HEK293 (cell line): ENCODE results near the gene MMP27.

ENCODE experiments used
- CTCF ChIA-PET: fragments of 350-600 bp; formaldehyde crosslinking; extraction: SDS; loops from one replicate; lab custom pipeline; 2021; ENCODE audit warnings: antibody characterized with exemption; lab: Yijun Ruan, JAX
- POLR2A ChIA-PET: fragments of 300-600 bp; formaldehyde crosslinking; extraction: SDS; loops from one replicate; lab custom pipeline; 2020; ENCODE audit warnings: antibody characterized with exemption, inconsistent platforms; lab: Yijun Ruan, JAX
- H3K27ac ChIP-seq: fragments of 200-500 bp; sonication (Bioruptor generic); 2 replicates; pipeline ENCODE4 v1.5.1; 2014; ENCODE audit warnings: low read depth, low read length, control low read depth, inconsistent platforms; ENCODE audit errors: extremely low read depth
- H3K36me3 ChIP-seq, 2 experiments: fragments of 200-500 bp in 1 of 2; sonication (Bioruptor generic) in 1 of 2; 1 replicate in 1 of 2; 2 replicates in 1 of 2; pipeline ENCODE4 v1.5.1; 2014 to 2017; ENCODE audit warnings: inconsistent platforms in 2 of 2, low read length in 2 of 2; ENCODE audit not compliant: control insufficient read depth in 2 of 2, insufficient read depth in 1 of 2
- H3K4me1 ChIP-seq: fragments of 200-500 bp; sonication (Bioruptor generic); 2 replicates; pipeline ENCODE4 v1.5.1; 2014; ENCODE audit warnings: mild to moderate bottlenecking, low read length, inconsistent platforms; ENCODE audit not compliant: control insufficient read depth, insufficient read depth
- H3K4me3 ChIP-seq: 2 replicates; pipeline ENCODE4 v1.5.1; 2011; ENCODE audit warnings: low read depth, mild to moderate bottlenecking, control low read depth, low read length, moderate library complexity
- H3K9me3 ChIP-seq: fragments of 200-500 bp; sonication (Bioruptor generic); 2 replicates; pipeline ENCODE4 v1.5.1; 2014; ENCODE audit warnings: low read depth, low read length, inconsistent platforms; ENCODE audit not compliant: control insufficient read depth, insufficient read depth
- BCL11B ChIP-seq: fragments of 450-650 bp; formaldehyde crosslinking; IDR thresholded peaks from 2 replicates; pipeline ENCODE4 v1.5.1; 2016; ENCODE audit warnings: low read depth, missing biosample characterization, missing genetic modification characterization
- GLI2 ChIP-seq: fragments of 450-650 bp; formaldehyde crosslinking; IDR thresholded peaks from 2 replicates; pipeline ENCODE4; 2017; ENCODE audit warnings: missing biosample characterization, missing genetic modification characterization, low read depth, borderline replicate concordance
- IKZF3 ChIP-seq: fragments of 450-650 bp; IDR thresholded peaks from 2 replicates; pipeline ENCODE4 v1.5.0; 2018; ENCODE audit warnings: missing biosample characterization, mild to moderate bottlenecking, missing genetic modification characterization, moderate library complexity
- SCRT2 ChIP-seq: fragments of 450-650 bp; formaldehyde crosslinking; IDR thresholded peaks from 2 replicates; pipeline ENCODE4 v1.5.1; 2016; ENCODE audit warnings: missing biosample characterization, missing genetic modification characterization
- ZBTB11 ChIP-seq: fragments of 450-650 bp; formaldehyde crosslinking; conservative IDR thresholded peaks from 2 replicates; pipeline ENCODE4 v1.5.1; 2016; ENCODE audit warnings: low read depth, missing biosample characterization, missing genetic modification characterization
- ZFP3 ChIP-seq: fragments of 450-650 bp; formaldehyde crosslinking; IDR thresholded peaks from 2 replicates; pipeline ENCODE4 v1.5.1; 2016; ENCODE audit warnings: low read depth, missing biosample characterization, missing genetic modification characterization
- ZNF121 ChIP-seq: fragments of 450-650 bp; formaldehyde crosslinking; IDR thresholded peaks from 2 replicates; pipeline ENCODE4 v1.5.1; 2016; ENCODE audit warnings: missing biosample characterization, missing genetic modification characterization
- ZNF169 ChIP-seq: fragments of 450-650 bp; formaldehyde crosslinking; IDR thresholded peaks from 2 replicates; pipeline ENCODE4 v1.5.1; 2016; ENCODE audit warnings: missing biosample characterization, missing genetic modification characterization
- ZNF184 ChIP-seq: fragments of 450-650 bp; IDR thresholded peaks from 2 replicates; pipeline ENCODE4 v1.5.1; 2018; ENCODE audit warnings: missing biosample characterization, mild to moderate bottlenecking, missing genetic modification characterization
- ZNF2 ChIP-seq: fragments of 450-650 bp; formaldehyde crosslinking; IDR thresholded peaks from 2 replicates; pipeline ENCODE4 v1.5.1; 2016; ENCODE audit warnings: missing biosample characterization, missing genetic modification characterization
- ZNF24 ChIP-seq: fragments of 450-650 bp; formaldehyde crosslinking; IDR thresholded peaks from 2 replicates; pipeline ENCODE4 v1.5.1; 2016; ENCODE audit warnings: missing biosample characterization, missing genetic modification characterization
- ZNF266 ChIP-seq: fragments of 450-650 bp; formaldehyde crosslinking; IDR thresholded peaks from 2 replicates; pipeline ENCODE4 v1.5.1; 2016; ENCODE audit warnings: missing biosample characterization, missing genetic modification characterization, low read depth
- ZNF37A ChIP-seq: fragments of 450-650 bp; IDR thresholded peaks from 2 replicates; pipeline ENCODE4 v1.5.1; 2018; ENCODE audit warnings: missing biosample characterization, missing genetic modification characterization
- ZNF426 ChIP-seq: fragments of 450-650 bp; formaldehyde crosslinking; IDR thresholded peaks from 2 replicates; pipeline ENCODE4 v1.5.1; 2017; ENCODE audit warnings: missing biosample characterization, missing genetic modification characterization, mild to moderate bottlenecking, inconsistent platforms, moderate library complexity
- ZNF621 ChIP-seq: fragments of 450-650 bp; formaldehyde crosslinking; IDR thresholded peaks from 2 replicates; pipeline ENCODE4 v1.5.1; 2017; ENCODE audit warnings: missing biosample characterization, missing genetic modification characterization
- ZNF654 ChIP-seq: fragments of 450-650 bp; formaldehyde crosslinking; IDR thresholded peaks from 2 replicates; pipeline ENCODE4 v1.5.1; 2016; ENCODE audit warnings: low read depth, missing biosample characterization, missing genetic modification characterization
- ZNF670 ChIP-seq: fragments of 450-650 bp; formaldehyde crosslinking; IDR thresholded peaks from 2 replicates; pipeline ENCODE4 v1.5.1; 2016; ENCODE audit warnings: missing biosample characterization, missing genetic modification characterization, low read depth
- ZNF76 ChIP-seq: fragments of 450-650 bp; formaldehyde crosslinking; IDR thresholded peaks from 2 replicates; pipeline ENCODE4; 2016; ENCODE audit warnings: low read depth, missing biosample characterization, missing genetic modification characterization, borderline replicate concordance
- ZNF768 ChIP-seq: fragments of 450-650 bp; formaldehyde crosslinking; IDR thresholded peaks from 2 replicates; pipeline ENCODE4 v1.5.1; 2018; ENCODE audit warnings: missing biosample characterization, mild to moderate bottlenecking, missing genetic modification characterization
- ZSCAN18 ChIP-seq: fragments of 450-650 bp; formaldehyde crosslinking; IDR thresholded peaks from 2 replicates; pipeline ENCODE4 v1.5.1; 2016; ENCODE audit warnings: missing biosample characterization, missing genetic modification characterization
- ZXDB ChIP-seq: fragments of 450-650 bp; formaldehyde crosslinking; IDR thresholded peaks from 2 replicates; pipeline ENCODE4 v1.5.1; 2016; ENCODE audit warnings: missing biosample characterization, missing genetic modification characterization
- TF ChIP-seq, protein P1 (sequence below): fragments of 450-650 bp; formaldehyde crosslinking; IDR thresholded peaks from 2 replicates; pipeline ENCODE4 v1.5.1; 2016; ENCODE audit warnings: missing biosample characterization, missing genetic modification characterization, low read depth
- TF ChIP-seq, protein P2 (sequence below): fragments of 450-650 bp; formaldehyde crosslinking; IDR thresholded peaks from 2 replicates; pipeline ENCODE4 v1.5.1; 2016; ENCODE audit warnings: missing biosample characterization, missing genetic modification characterization
- TF ChIP-seq, protein P3 (sequence below): fragments of 450-650 bp; formaldehyde crosslinking; conservative IDR thresholded peaks from 2 replicates; pipeline ENCODE4 v1.5.1; 2016; ENCODE audit warnings: low read depth, missing biosample characterization, missing genetic modification characterization

MMP27 gene

GRCh38 chr11:102676084-102676483, 29.5 kb downstream of the MMP27 start:
- Histone ChIP-seq H3K36me3 (no peaks in the 10 kb centered on the region), H3K4me1 (no peaks in the 10 kb centered on the region), H3K27ac (no peak overlapping the region), H3K4me3 (no peak overlapping the region), H3K9me3 (no peaks in the 10 kb centered on the region)
- ChIA-PET POLR2A (no interaction called here), CTCF (interaction anchor here (2.0 kb wide), 1 partner anchor 10 kb away, joined by 7 read pairs; no protein-coding TSS in a partner anchor)
- TF ChIP-seq ZNF670 (tag by site-specific recombination) (no peak), ZNF24 (tag by site-specific recombination) (no peak), ZNF768 (tag by site-specific recombination) (no peak), ZNF266 (tag by site-specific recombination) (no peak), ZNF169 (tag by site-specific recombination) (no peak), ZNF654 (tag by site-specific recombination) (no peak), SCRT2 (tag by site-specific recombination) (no peak), GLI2 (tag by site-specific recombination) (no peak), ZNF426 (no peak), ZBTB11 (no peak), ZSCAN18 (tag by site-specific recombination) (no peak), ZNF2 (tag by site-specific recombination) (no peak), ZNF121 (tag by site-specific recombination) (no peak), ZNF184 (tag by site-specific recombination) (no peak)
- TF ChIP-seq, protein P1, sequence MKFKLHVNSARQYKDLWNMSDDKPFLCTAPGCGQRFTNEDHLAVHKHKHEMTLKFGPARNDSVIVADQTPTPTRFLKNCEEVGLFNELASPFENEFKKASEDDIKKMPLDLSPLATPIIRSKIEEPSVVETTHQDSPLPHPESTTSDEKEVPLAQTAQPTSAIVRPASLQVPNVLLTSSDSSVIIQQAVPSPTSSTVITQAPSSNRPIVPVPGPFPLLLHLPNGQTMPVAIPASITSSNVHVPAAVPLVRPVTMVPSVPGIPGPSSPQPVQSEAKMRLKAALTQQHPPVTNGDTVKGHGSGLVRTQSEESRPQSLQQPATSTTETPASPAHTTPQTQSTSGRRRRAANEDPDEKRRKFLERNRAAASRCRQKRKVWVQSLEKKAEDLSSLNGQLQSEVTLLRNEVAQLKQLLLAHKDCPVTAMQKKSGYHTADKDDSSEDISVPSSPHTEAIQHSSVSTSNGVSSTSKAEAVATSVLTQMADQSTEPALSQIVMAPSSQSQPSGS = no peak
- TF ChIP-seq, protein P2, sequence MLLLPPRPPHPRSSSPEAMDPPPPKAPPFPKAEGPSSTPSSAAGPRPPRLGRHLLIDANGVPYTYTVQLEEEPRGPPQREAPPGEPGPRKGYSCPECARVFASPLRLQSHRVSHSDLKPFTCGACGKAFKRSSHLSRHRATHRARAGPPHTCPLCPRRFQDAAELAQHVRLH = no peak

- POLR2A ChIA-PET = no interaction called here
- CTCF ChIA-PET = interaction anchor here (0.5 to 0.7 kb wide), 5 partner anchors 49 to 404 kb away, joined by 3 read pairs; no protein-coding TSS in a partner anchor
- no peaks in the 10 kb centered on the region for H3K9me3 ChIP-seq
- no peaks in the 10 kb centered on the region for H3K36me3 ChIP-seq
- no peak overlapping the region for H3K27ac ChIP-seq
- TF ChIP-seq, protein P3, sequence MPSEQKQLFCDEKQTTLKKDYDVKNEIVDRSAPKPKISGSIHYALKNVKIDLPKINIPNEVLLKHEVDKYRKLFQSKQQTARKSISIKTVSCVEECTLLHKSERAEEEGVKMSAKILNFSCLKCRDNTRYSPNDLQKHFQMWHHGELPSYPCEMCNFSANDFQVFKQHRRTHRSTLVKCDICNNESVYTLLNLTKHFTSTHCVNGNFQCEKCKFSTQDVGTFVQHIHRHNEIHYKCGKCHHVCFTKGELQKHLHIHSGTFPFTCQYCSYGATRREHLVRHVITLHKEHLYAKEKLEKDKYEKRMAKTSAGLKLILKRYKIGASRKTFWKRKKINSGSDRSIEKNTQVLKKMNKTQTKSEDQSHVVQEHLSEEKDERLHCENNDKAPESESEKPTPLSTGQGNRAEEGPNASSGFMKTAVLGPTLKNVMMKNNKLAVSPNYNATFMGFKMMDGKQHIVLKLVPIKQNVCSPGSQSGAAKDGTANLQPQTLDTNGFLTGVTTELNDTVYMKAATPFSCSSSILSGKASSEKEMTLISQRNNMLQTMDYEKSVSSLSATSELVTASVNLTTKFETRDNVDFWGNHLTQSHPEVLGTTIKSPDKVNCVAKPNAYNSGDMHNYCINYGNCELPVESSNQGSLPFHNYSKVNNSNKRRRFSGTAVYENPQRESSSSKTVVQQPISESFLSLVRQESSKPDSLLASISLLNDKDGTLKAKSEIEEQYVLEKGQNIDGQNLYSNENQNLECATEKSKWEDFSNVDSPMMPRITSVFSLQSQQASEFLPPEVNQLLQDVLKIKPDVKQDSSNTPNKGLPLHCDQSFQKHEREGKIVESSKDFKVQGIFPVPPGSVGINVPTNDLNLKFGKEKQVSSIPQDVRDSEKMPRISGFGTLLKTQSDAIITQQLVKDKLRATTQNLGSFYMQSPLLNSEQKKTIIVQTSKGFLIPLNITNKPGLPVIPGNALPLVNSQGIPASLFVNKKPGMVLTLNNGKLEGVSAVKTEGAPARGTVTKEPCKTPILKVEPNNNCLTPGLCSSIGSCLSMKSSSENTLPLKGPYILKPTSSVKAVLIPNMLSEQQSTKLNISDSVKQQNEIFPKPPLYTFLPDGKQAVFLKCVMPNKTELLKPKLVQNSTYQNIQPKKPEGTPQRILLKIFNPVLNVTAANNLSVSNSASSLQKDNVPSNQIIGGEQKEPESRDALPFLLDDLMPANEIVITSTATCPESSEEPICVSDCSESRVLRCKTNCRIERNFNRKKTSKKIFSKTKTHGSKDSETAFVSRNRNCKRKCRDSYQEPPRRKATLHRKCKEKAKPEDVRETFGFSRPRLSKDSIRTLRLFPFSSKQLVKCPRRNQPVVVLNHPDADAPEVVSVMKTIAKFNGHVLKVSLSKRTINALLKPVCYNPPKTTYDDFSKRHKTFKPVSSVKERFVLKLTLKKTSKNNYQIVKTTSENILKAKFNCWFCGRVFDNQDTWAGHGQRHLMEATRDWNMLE (tag by site-specific recombination) = no peak
- TF ChIP-seq BCL11B (tag by site-specific recombination) = no peak
- TF ChIP-seq ZNF76 (tag by site-specific recombination) = no peak
- no peak for TF ChIP-seq IKZF3 (tag by site-specific recombination)
- no peak for TF ChIP-seq ZXDB (tag by site-specific recombination)
- TF ChIP-seq ZNF37A (tag by site-specific recombination) = no peak
- TF ChIP-seq ZNF621 (tag by site-specific recombination) = no peak
- TF ChIP-seq ZFP3 = no peak
- TF ChIP-seq ZNF24 (tag by site-specific recombination) = no peak
- no peak for TF ChIP-seq GLI2 (tag by site-specific recombination)
- no peak overlapping the region for H3K4me3 ChIP-seq
- H3K4me1 ChIP-seq = no peaks in the 10 kb centered on the region
Observed at GRCh38 chr11:102669664-102670063, 35.9 kb downstream of the MMP27 start.
